ENCODE data around the gene FREY1. TPM values are rescaled to one million over a fixed set of nuclear protein-coding genes. Genes with fewer than 3 reads are reported as not detected.

Gene FREY1
- total RNA-seq, result not detected in 2 replicates

DNA sequence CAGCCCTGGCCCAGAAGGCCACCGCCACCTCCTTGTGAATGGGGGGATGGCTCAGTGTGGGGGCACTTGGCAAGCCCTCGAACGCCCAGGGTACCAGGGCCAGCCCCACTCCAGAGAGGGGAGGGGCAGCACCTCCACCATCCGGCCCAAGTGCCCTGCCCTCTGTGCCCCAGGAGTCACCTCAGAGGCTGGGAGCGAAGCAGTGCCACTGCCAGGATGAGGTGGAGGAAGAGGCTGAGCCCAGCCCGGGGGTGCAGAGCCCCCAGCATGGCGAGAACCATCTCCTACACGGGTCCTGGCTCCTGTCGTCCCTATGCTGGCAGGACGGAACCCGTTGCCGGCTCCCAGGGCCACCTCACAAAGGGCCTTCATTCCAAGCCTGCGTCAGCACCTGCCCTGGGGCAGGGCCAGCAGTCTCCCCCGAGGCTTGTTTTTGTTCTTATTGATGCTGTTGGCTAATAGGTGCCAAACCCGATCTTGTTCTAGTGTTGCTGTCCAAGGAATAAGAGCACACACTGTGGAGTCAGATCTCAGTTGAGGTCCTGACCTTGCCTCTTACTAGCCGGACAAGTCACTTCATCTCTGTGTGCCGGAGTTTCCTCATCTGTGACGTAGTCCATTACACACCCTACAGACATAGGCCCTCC, at the start of gene FREY1:
TSS of gene FREY1 (minus strand) at position 307 of the 647 bp plus-strand sequence. CDS start at position 281, 26 bp downstream.

DNA sequence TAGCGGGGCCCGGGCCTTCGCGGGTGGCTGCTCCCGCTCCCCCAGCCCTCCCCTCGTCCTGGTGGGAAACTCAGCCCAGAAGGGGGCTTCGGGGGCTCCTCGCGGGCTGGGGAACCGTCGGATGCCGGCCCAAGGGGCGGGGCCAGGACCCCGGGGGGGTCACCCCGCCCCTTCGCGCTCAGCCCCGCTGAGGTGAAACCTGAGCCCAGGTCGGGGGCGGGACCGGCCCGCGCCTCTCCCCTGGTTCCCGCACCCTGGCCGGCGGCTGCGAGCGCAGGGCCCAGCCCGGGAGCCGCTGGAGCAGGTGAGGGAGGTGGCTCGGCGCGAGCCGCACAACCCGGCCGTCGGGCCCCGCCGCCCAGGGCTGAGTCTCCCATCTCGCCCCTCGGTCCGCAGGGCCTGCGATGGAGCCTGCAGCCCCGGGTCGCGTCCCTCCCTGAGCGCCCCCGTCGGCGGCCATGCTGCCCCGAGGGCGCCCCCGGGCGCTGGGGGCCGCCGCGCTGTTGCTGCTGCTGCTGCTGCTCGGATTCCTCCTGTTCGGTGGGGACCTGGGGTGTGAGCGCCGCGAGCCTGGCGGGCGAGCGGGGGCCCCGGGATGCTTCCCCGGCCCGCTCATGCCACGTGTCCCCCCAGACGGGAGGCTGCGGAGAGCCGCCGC, 15.5 kb upstream of the FREY1 start, which contains the start of gene LARGE2:
TSS of gene LARGE2 (plus strand) at position 232 of the 658 bp plus-strand sequence. CDS start at position 459, 227 bp downstream.

DNA sequence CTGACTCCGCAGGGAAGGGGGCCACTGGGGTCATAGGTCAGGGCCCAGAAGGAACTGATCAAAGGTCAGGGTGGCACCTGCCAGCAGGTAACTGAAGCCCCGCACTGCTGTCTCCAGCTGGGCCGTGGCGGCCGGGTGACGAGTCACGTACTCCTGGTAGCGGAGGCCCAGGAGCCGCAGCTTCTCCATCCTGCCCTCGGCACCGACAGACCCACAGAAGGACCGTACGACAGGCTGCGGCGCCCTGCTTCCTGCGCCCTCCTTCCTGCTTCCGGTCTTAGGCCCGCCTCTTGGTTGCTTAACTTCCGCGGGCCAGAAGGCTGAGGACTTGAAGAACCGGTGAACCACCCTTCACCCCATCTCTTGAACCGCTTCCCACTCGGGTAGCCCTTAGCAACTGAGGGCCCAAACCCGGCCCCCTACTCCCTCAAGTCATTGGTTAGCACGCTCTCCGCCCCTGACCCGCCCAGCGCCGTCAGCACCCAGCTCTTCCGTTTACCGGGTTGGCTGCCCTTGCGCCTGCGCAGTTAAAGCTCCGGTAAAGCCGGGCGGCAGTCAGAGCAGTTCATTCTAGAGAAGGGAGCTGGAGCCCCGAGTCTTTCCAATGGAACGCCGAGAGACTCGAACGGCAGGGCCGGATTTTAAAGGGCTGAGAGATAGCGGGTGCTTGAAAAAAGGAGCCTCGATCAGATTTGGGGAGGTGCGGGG, 10.7 kb upstream of the FREY1 start, which contains the start of gene PEX16:
TSS of gene PEX16 (minus strand) at position 255 of the 708 bp plus-strand sequence. CDS start at position 189, 66 bp downstream.

DNA sequence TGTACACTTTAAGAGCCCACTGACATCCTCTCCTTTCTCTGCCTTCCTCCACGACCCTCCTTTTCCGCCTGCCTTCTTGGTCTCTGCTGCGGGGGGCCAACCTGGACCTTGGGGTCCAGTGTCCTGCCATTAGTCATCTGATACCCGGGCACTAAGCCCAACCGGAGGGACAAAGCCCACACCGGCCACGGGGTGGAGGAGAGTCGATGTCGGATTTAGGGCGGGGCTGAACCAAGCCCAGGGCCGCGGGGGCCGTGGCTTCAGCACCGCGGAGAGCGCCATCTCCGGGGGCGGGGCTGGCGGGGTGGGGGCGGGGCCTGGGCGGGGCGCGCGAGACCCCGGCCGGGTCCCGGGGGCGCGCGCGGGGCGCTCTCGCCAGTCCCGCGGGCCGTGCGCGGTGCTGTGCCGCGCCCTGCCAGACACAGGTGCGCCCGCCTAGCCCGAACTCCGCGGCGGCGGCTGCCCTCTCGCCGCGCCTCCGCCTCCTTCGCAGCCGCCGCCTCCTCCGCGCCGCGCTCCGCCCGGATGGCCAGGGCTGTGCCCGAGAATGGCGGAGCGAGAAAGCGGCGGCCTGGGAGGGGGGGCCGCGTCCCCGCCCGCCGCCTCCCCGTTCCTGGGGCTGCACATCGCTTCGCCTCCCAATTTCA, 21.7 kb downstream of the FREY1 start, which contains the start of gene MAPK8IP1:
TSS of gene MAPK8IP1 (plus strand) at position 378 of the 647 bp plus-strand sequence. CDS start at position 548, 170 bp downstream.

Other genes with a start within 250 kb of the FREY1 start
- 74.1 and 83.0 TPM in 2 replicates for gene CHST1, start 241.6 kb downstream of the FREY1 start, total RNA-seq
- gene SLC35C1, start 102.1 kb downstream of the FREY1 start, total RNA-seq, result 21.5 and 23.1 TPM in 2 replicates
- gene CRY2, start 59.8 kb downstream of the FREY1 start, total RNA-seq, result 11.3 and 21.0 TPM in 2 replicates
- gene MAPK8IP1, start 21.6 kb downstream of the FREY1 start, total RNA-seq, result 7.6 and 11.4 TPM in 2 replicates
- gene PEX16, start 10.6 kb upstream of the FREY1 start, total RNA-seq, result 23.0 and 28.4 TPM in 2 replicates
- not detected in 2 replicates for gene LARGE2, start 15.4 kb upstream of the FREY1 start, total RNA-seq
- 20.2 and 29.1 TPM in 2 replicates for gene PHF21A, start 214.2 kb upstream of the FREY1 start, total RNA-seq